Subcutaneous adipose tissue (tissue), 4 donors: ENCODE data around the gene TNK2. TPM values are rescaled to one million over a fixed set of nuclear protein-coding genes. Genes with fewer than 3 reads are reported as not detected.

Experiments used
- CTCF ChIP-seq: fragments of 450-650 bp; IDR thresholded peaks from one replicate; pipeline ENCODE4 v1.5.1; 2016; ENCODE audit warnings: low read depth, mild to moderate bottlenecking, control low read depth, antibody characterized with exemption, moderate library complexity
- total RNA-seq, 4 donors: library from RNA; depleted of rRNA; stranded (reverse); fragments of >200 nt; gene quantifications; one replicate each; pipeline ENCODE4 v1.1.0, GENCODE V29; 2016

TNK2 gene
- total RNA-seq, 4 donors from 2014 or later = 9.9 to 78.2 (median 16.8) TPM

DNA sequence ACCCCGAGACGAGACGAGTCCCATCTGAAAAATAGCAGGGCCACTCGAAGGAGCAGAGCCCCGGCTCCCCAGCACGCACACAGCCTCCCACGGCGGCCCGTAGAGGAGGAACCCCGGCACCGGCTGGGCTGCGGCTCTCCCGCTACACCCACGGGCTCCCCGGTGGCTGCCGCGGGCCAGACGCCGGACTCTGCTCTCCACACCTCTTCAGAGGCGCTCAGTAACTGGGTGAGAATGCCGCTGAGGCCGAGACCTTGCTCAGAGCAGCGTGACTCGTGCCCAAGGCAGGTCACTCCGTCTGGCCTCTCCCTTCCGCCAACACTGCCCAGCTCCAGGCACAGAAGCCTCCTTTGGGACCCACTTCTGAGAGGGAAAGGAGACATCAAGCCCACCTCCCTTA, 34.4 kb downstream of the TNK2 start:
- no peak for TF ChIP-seq CTCF

GRCh38 chr3:195873281-195873887, 35.0 kb downstream of the TNK2 start:
- no peak for TF ChIP-seq CTCF

DNA sequence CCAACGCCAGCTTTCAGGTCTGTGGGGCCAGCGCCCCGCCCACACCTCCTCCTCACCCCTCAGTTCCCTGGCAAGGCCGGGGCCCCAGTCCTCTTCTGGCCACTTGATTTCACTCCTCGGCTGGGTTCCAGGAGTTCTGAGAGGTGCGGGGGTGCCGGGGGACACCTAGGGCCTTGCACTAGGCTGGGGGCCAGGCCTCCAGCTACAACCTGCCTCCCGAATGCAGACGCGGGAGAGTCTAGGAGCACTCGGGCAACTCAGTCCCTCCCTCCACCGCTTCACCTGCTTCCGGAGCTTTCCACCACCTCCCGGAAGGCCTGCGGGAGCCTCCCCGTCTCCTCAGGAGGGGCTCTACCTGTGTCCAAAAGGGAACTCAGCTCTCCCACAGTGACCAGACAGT, 35.6 kb downstream of the TNK2 start:
- no peak for TF ChIP-seq CTCF

DNA sequence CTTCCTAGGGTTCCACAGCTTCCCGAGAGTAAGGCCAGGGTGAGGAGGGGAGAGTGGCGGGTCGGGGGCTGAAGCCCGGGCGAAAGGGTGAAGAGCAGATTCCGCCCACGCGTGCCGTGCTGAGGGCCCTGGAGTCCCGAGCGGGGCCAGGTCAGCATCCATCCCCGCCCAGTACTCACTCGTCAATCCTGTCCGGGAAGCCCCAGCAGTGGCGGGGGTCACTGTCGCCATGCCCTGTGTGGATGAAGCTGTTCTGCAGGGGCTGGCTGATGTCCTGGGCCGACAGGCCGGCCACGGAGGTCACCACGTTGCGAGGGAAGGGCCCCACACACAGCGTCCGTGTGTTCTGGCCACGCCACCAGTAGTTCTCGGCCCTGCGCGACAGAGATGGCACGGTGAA, 36.3 kb downstream of the TNK2 start:
- TF ChIP-seq CTCF = no peak

DNA sequence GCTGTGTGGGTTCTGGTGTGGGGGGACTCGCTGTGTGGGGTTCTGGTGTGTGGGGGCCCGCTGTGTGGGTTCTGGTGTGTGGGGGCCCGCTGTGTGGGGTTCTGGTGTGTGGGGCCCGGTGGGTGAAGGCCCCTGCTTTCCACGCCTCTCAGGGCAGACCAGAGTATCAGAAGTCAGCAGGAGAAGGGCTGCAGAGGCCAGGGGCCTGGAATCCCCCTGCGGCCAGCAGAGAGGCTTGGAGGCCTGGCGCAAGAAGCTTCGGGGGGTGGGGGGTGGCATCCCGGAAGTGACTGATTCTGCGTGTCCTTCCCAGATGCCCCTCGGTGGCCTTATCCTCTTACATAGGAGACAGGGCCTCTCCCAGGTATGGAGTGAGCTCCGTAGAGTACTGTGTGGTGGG, 37.4 kb downstream of the TNK2 start:
- no peak for TF ChIP-seq CTCF

DNA sequence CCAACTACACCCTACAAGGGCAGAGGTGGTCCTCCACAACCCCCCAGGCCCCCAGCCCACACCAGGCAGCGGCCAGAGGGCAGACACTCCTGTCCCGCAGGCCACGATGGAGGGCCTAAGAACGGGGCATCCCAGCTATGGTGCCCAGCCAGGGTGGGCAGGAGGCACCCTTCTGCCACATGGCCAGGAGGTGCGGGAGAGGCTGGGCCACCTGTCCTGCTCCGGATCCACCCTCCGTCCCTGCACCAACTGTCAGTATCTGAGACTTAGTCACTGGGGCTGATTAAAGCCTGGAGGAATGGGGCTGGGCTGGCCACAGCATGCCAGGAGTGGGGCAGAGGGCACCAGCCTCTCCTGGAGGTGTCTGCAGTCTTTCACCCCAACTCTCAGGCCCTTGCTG, 37.9 kb downstream of the TNK2 start:
- TF ChIP-seq CTCF = no peak

DNA sequence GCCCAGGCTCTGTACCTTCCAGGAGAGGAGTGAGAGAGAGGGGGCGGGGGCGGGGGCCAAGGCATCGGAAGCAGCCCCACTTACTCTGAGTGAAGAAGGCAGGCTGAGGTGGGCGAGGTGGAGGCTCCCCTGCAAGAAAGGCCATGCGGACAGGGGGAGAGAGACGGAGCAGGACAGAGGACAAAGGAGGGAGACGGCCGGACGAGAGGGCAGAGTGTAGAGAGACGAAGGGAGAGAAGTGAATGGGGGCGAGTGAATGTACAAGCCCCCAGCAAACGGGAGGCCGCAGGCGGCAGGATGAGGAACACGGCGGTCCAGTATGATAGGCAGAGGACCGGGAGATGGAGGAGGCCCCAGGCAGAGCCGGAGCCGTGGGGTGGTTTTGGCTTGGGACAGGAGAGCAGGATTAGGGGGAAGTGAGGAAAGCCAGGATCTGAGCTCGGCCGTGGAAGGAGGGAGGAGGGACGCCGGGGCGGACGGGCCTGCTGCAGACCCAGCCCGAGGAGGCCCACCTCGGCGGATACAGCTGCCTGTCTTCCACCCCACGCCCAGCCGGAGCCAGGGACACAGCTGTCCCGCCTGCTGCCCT, 38.8 kb downstream of the TNK2 start:
- no peak for TF ChIP-seq CTCF
